Measurements from ENCODE around the gene CABP7. TPM values are rescaled to one million over a fixed set of nuclear protein-coding genes. Genes with fewer than 3 reads are reported as not detected.

Gene CABP7
- total RNA-seq, 2 experiments from 2014 or later = 0.33 to 0.45 TPM

DNA sequence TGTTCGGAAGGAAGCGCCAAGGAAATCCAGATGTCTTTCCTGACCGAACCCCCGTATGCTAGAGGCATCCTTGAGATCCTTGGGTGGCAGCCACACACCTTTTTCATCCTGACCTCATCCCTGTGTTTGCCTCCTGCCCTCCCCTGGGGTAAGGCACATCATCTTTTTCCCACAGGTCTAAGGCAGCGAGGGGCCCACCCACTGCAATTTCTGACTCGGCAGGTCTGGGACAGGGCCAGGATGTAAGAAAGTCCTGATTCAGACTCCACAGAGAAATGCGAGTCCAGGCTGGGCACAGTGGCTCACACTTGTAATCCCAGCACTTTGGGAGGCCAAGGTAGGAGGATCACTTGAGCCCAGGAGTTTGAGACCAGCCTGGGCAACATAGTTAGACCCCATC, 36.5 kb downstream of the CABP7 start:
- Mint-ChIP-seq H3K27me3 (no peaks in the 10 kb centered on the region), H3K4me1 (ENCODE audit: low read depth) (peaks cover under 1% of the 10 kb centered on the region), H3K27ac (no peak overlapping the region), H3K9me3 (no peaks in the 10 kb centered on the region), H3K4me3 (no peak overlapping the region), H3K36me3 (ENCODE audit: low read depth) (peaks cover 8% of the 10 kb centered on the region)
- ChIA-PET POLR2A (no interaction called here), CTCF (no interaction called here)
- Histone ChIP-seq H3K4me1 (ENCODE audit: insufficient read depth, low read length) (peaks cover 7% of the 10 kb centered on the region), H3K27ac (ENCODE audit: low read depth in 1 of 2, low read length in 2 of 2) (no peak overlapping the region), H3K4me3 (ENCODE audit: low read length) (no peak overlapping the region), H3K27me3 (ENCODE audit: control insufficient read depth in 1 of 2, insufficient read depth in 2 of 2, low read length in 2 of 2) (no peaks in the 10 kb centered on the region), H3K9me3 (ENCODE audit: control insufficient read depth in 1 of 2, insufficient read depth in 1 of 2, low read length in 2 of 2) (no peaks in the 10 kb centered on the region), H3K36me3 (ENCODE audit: insufficient read depth, low read length) (no peaks in the 10 kb centered on the region)
- DNase-seq = no peak
- TF ChIP-seq, protein P1, sequence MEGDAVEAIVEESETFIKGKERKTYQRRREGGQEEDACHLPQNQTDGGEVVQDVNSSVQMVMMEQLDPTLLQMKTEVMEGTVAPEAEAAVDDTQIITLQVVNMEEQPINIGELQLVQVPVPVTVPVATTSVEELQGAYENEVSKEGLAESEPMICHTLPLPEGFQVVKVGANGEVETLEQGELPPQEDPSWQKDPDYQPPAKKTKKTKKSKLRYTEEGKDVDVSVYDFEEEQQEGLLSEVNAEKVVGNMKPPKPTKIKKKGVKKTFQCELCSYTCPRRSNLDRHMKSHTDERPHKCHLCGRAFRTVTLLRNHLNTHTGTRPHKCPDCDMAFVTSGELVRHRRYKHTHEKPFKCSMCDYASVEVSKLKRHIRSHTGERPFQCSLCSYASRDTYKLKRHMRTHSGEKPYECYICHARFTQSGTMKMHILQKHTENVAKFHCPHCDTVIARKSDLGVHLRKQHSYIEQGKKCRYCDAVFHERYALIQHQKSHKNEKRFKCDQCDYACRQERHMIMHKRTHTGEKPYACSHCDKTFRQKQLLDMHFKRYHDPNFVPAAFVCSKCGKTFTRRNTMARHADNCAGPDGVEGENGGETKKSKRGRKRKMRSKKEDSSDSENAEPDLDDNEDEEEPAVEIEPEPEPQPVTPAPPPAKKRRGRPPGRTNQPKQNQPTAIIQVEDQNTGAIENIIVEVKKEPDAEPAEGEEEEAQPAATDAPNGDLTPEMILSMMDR (IDR thresholded peaks at IDR 0.05) = no peak
- ATAC-seq (ENCODE audit: poor library complexity) = no peak
- intact Hi-C loops (cut with DNase I, micrococcal nuclease) = no loop called here

- H3K4me1 ChIP-seq (ENCODE audit: insufficient read depth, low read length) = no peaks in the 10 kb centered on the region
- H3K9me3 Mint-ChIP-seq = no peaks in the 10 kb centered on the region
- H3K27me3 ChIP-seq (ENCODE audit: control insufficient read depth in 1 of 2, insufficient read depth in 2 of 2, low read length in 2 of 2) = no peaks in the 10 kb centered on the region
- TF ChIP-seq, protein P1 (IDR thresholded peaks at IDR 0.05) = no peak
- H3K36me3 ChIP-seq (ENCODE audit: insufficient read depth, low read length) = no peaks in the 10 kb centered on the region
- H3K27me3 Mint-ChIP-seq = no peaks in the 10 kb centered on the region
- H3K36me3 Mint-ChIP-seq (ENCODE audit: low read depth) = peaks cover 8% of the 10 kb centered on the region
- H3K27ac ChIP-seq (ENCODE audit: low read depth in 1 of 2, low read length in 2 of 2) = no peak overlapping the region
- no peaks in the 10 kb centered on the region for H3K9me3 ChIP-seq (ENCODE audit: control insufficient read depth in 1 of 2, insufficient read depth in 1 of 2, low read length in 2 of 2)
- H3K4me3 Mint-ChIP-seq = no peak overlapping the region
- ChIA-PET POLR2A (interaction anchor here (1.0 kb wide), 1 partner anchor 9 kb away, joined by 3 read pairs; the partner anchor contains the start of gene ZMAT5), CTCF (no interaction called here)
- no peak for DNase-seq
- H3K4me3 ChIP-seq (ENCODE audit: low read length) = no peak overlapping the region
- H3K27ac Mint-ChIP-seq = no peak overlapping the region
- H3K4me1 Mint-ChIP-seq (ENCODE audit: low read depth) = no peaks in the 10 kb centered on the region
- ATAC-seq (ENCODE audit: poor library complexity) = no peak
- intact Hi-C loops (cut with DNase I, micrococcal nuclease) = no loop called here
These were observed 37.3 kb downstream of the CABP7 start for GRCh38 chr22:29757096-29757495.

GRCh38 chr22:29758068-29758622, 38.3 kb downstream of the CABP7 start:
- Histone ChIP-seq H3K4me1 (ENCODE audit: insufficient read depth, low read length) (no peaks in the 10 kb centered on the region), H3K27me3 (ENCODE audit: control insufficient read depth in 1 of 2, insufficient read depth in 2 of 2, low read length in 2 of 2) (no peaks in the 10 kb centered on the region), H3K27ac (ENCODE audit: low read depth in 1 of 2, low read length in 2 of 2) (no peak overlapping the region), H3K9me3 (ENCODE audit: control insufficient read depth in 1 of 2, insufficient read depth in 1 of 2, low read length in 2 of 2) (no peaks in the 10 kb centered on the region), H3K4me3 (ENCODE audit: low read length) (no peak overlapping the region), H3K36me3 (ENCODE audit: insufficient read depth, low read length) (no peaks in the 10 kb centered on the region)
- ChIA-PET POLR2A (no interaction called here), CTCF (no interaction called here)
- intact Hi-C loops (cut with DNase I, micrococcal nuclease) = no loop called here
- Mint-ChIP-seq H3K36me3 (ENCODE audit: low read depth) (peaks cover 8% of the 10 kb centered on the region), H3K4me1 (ENCODE audit: low read depth) (no peaks in the 10 kb centered on the region), H3K27me3 (no peaks in the 10 kb centered on the region), H3K9me3 (no peaks in the 10 kb centered on the region), H3K27ac (no peak overlapping the region), H3K4me3 (no peak overlapping the region)
- no peak for ATAC-seq (ENCODE audit: poor library complexity)
- TF ChIP-seq, protein P1 (IDR thresholded peaks at IDR 0.05) = no peak
- no peak for DNase-seq

Data from CD4-positive, alpha-beta T cell (primary cell).